ENCODE measurements around the gene LDB2. TPM values are rescaled to one million over a fixed set of nuclear protein-coding genes. Genes with fewer than 3 reads are reported as not detected.

The LDB2 gene
- total RNA-seq, 3 donors from 2014 or later, result 34.5 to 68.8 (median 36.5) TPM

- Histone ChIP-seq H3K27me3 (no peaks in the 10 kb centered on the region), H3K36me3 (no peaks in the 10 kb centered on the region), H3K4me1 (no peaks in the 10 kb centered on the region), H3K27ac (no peak overlapping the region), H3K9me3 (peaks cover 9 to 11% of the 10 kb centered on the region in 2 donors), H3K4me3 (no peak overlapping the region)
- no peak for DNase-seq (ENCODE audit: low spot score in 2 of 2)
- TF ChIP-seq POLR2A (IDR thresholded peaks at IDR 0.05), result no peak
- no peak for TF ChIP-seq POLR2AphosphoS5 (IDR thresholded peaks at IDR 0.05)
- no peak for TF ChIP-seq CTCF (IDR thresholded peaks at IDR 0.05)
- intact Hi-C loops (cut with DNase I; ENCODE audit: low total_unique reads), result no loop called here
These were observed 394.9 kb downstream of the LDB2 start for GRCh38 chr4:16503421-16504100.

- H3K27ac ChIP-seq, result no peak overlapping the region
- no peaks in the 10 kb centered on the region for H3K4me1 ChIP-seq
- H3K9me3 ChIP-seq, result peaks cover 9 to 11% of the 10 kb centered on the region in 2 donors
- no peak for TF ChIP-seq POLR2A (IDR thresholded peaks at IDR 0.05)
- no peak for TF ChIP-seq POLR2AphosphoS5 (IDR thresholded peaks at IDR 0.05)
- TF ChIP-seq CTCF (IDR thresholded peaks at IDR 0.05), result no peak
- DNase-seq (ENCODE audit: low spot score in 2 of 2), result no peak
- intact Hi-C loops (cut with DNase I; ENCODE audit: low total_unique reads), result no loop called here
- H3K36me3 ChIP-seq, result no peaks in the 10 kb centered on the region
- H3K4me3 ChIP-seq, result no peak overlapping the region
- no peaks in the 10 kb centered on the region for H3K27me3 ChIP-seq
These were observed 399.5 kb downstream of the LDB2 start for GRCh38 chr4:16498978-16499377.

- H3K27me3 ChIP-seq, result no peaks in the 10 kb centered on the region
- intact Hi-C loops (cut with DNase I; ENCODE audit: low total_unique reads), result no loop called here
- no peak overlapping the region for H3K27ac ChIP-seq
- H3K4me3 ChIP-seq, result no peak overlapping the region
- H3K36me3 ChIP-seq, result no peaks in the 10 kb centered on the region
- DNase-seq (ENCODE audit: low spot score in 2 of 2), result no peak
- TF ChIP-seq CTCF (IDR thresholded peaks at IDR 0.05), result no peak
- no peak for TF ChIP-seq POLR2A (IDR thresholded peaks at IDR 0.05)
- no peak for TF ChIP-seq POLR2AphosphoS5 (IDR thresholded peaks at IDR 0.05)
- H3K4me1 ChIP-seq, result no peaks in the 10 kb centered on the region
- peaks cover 9 to 11% of the 10 kb centered on the region in 2 donors for H3K9me3 ChIP-seq
These were observed 401.9 kb downstream of the LDB2 start for GRCh38 chr4:16496501-16496900.

GRCh38 chr4:16492872-16493271 is 405.6 kb downstream of the LDB2 start:
- intact Hi-C loops (cut with DNase I; ENCODE audit: low total_unique reads), result no loop called here
- Histone ChIP-seq H3K4me3 (no peak overlapping the region), H3K27me3 (no peaks in the 10 kb centered on the region), H3K36me3 (no peaks in the 10 kb centered on the region), H3K27ac (no peak overlapping the region), H3K9me3 (peaks cover 2 to 3% of the 10 kb centered on the region in 2 donors), H3K4me1 (no peaks in the 10 kb centered on the region)
- TF ChIP-seq CTCF (IDR thresholded peaks at IDR 0.05) (no peak), POLR2A (IDR thresholded peaks at IDR 0.05) (no peak), POLR2AphosphoS5 (IDR thresholded peaks at IDR 0.05) (no peak)
- no peak for DNase-seq (ENCODE audit: low spot score in 2 of 2)

- DNase-seq (ENCODE audit: low spot score in 2 of 2), result no peak
- Histone ChIP-seq H3K9me3 (peaks cover 3 to 4% of the 10 kb centered on the region in 2 donors), H3K27me3 (no peaks in the 10 kb centered on the region), H3K4me3 (no peak overlapping the region), H3K27ac (no peak overlapping the region), H3K4me1 (no peaks in the 10 kb centered on the region), H3K36me3 (no peaks in the 10 kb centered on the region)
- TF ChIP-seq POLR2AphosphoS5 (IDR thresholded peaks at IDR 0.05), result no peak
- TF ChIP-seq POLR2A (IDR thresholded peaks at IDR 0.05), result no peak
- no peak for TF ChIP-seq CTCF (IDR thresholded peaks at IDR 0.05)
- intact Hi-C loops (cut with DNase I; ENCODE audit: low total_unique reads), result no loop called here
These were observed 409.2 kb downstream of the LDB2 start for GRCh38 chr4:16489226-16489625.

All from breast epithelium (tissue), 4 donors.